ENCODE measurements around the gene MCOLN1. TPM values are rescaled to one million over a fixed set of nuclear protein-coding genes. Genes with fewer than 3 reads are reported as not detected.
"Not testable (repeated sequence)": the region's sequence is repeated elsewhere in the genome, so short reads cannot be mapped to it uniquely, and the experiment has no call there.

Gene MCOLN1
- polyA plus RNA-seq, 1 of the 3 experiments (the other 2 are of a cell fraction): 28.4 TPM

DNA sequence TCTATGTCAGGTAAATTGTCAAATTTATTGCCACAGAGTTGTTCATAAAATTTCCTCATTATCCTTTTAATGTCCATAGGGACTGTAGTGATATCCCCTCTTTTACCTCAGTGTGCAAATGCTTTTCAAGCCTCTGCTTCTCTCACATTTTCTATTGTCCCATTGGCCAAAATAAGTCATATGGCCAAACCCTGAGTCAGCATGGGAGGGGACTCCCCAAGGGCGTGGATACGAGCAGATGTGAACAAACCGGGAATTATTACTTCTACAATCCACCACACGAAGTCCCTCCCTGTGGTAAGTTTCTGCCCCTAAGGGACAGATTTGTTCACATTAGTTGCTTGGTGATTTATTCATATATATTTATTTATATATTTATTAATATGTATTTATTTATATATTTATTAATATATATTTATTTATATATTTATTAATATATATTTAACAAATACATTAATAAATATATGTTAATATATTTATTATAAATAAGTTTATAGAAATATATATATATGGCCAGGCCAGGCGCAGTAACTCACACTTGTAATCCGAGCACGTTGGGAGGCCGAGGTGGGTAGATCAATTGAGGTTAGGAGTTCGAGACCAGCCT lies 53.1 kb downstream of the MCOLN1 start:
- no peaks in the 10 kb centered on the region for H3F3A ChIP-seq (replicated peaks; ENCODE audit: insufficient read depth)
- H3K27ac ChIP-seq (ENCODE audit: low read depth in 2 of 2, low read length in 1 of 2): no peak overlapping the region
- H3K36me3 ChIP-seq (replicated peaks in 1 of 2; ENCODE audit: control insufficient read depth in 1 of 2, insufficient read depth in 2 of 2, low read length in 1 of 2): no peaks in the 10 kb centered on the region
- no peaks in the 10 kb centered on the region for H3K4me1 ChIP-seq (ENCODE audit: control insufficient read depth in 1 of 2, insufficient read depth in 2 of 2, low read depth in 1 of 2, low read length in 1 of 2)
- H2AFZ ChIP-seq (ENCODE audit: low read depth): no peak overlapping the region
- TF ChIP-seq, protein P1, sequence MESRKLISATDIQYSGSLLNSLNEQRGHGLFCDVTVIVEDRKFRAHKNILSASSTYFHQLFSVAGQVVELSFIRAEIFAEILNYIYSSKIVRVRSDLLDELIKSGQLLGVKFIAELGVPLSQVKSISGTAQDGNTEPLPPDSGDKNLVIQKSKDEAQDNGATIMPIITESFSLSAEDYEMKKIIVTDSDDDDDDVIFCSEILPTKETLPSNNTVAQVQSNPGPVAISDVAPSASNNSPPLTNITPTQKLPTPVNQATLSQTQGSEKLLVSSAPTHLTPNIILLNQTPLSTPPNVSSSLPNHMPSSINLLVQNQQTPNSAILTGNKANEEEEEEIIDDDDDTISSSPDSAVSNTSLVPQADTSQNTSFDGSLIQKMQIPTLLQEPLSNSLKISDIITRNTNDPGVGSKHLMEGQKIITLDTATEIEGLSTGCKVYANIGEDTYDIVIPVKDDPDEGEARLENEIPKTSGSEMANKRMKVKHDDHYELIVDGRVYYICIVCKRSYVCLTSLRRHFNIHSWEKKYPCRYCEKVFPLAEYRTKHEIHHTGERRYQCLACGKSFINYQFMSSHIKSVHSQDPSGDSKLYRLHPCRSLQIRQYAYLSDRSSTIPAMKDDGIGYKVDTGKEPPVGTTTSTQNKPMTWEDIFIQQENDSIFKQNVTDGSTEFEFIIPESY (IDR thresholded peaks at IDR 0.05; ENCODE audit: borderline replicate concordance, low read depth): no peak
- TF ChIP-seq JUND (IDR thresholded peaks at IDR 0.05) (no peak), MXI1 (IDR thresholded peaks at IDR 0.05; ENCODE audit: low read depth, low read length) (no peak), NFIC (IDR thresholded peaks at IDR 0.05; ENCODE audit: borderline replicate concordance) (no peak), FOXJ3 (CRISPR knock-in tag; IDR thresholded peaks at IDR 0.05) (no peak), SMC3 (IDR thresholded peaks at IDR 0.05; ENCODE audit: low read depth, low read length) (no peak)
- TF ChIP-seq, protein P2, sequence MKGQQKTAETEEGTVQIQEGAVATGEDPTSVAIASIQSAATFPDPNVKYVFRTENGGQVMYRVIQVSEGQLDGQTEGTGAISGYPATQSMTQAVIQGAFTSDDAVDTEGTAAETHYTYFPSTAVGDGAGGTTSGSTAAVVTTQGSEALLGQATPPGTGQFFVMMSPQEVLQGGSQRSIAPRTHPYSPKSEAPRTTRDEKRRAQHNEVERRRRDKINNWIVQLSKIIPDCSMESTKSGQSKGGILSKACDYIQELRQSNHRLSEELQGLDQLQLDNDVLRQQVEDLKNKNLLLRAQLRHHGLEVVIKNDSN (IDR thresholded peaks at IDR 0.05; ENCODE audit: borderline replicate concordance, low read depth): peak; percentile 31; the same call in 1 of the 2 replicates
- no peaks in the 10 kb centered on the region for H3K79me2 ChIP-seq (ENCODE audit: insufficient read depth)
- ChIA-PET CTCF (interaction anchor here (13.0 kb wide), 1 partner anchor 108 kb away, joined by 171 read pairs; the partner anchor contains the start of gene TRAPPC5), POLR2A (no interaction called here)
- peaks cover 42% of the 10 kb centered on the region for H3K27me3 ChIP-seq (ENCODE audit: insufficient read depth)
- DNase-seq: no peak
- H3K9me2 ChIP-seq: no peaks in the 10 kb centered on the region
- no peak overlapping the region for H3K4me2 ChIP-seq
- no peak overlapping the region for H3K4me3 ChIP-seq (ENCODE audit: low read depth in 2 of 2, low read length in 1 of 2)
- no peaks in the 10 kb centered on the region for H3K9me3 ChIP-seq
- H3K9ac ChIP-seq: no peak overlapping the region
- WGBS (ENCODE audit: low lambda C conversion rate): 50% methylated on average over 9 of the region's 9 CpGs
- no peaks in the 10 kb centered on the region for H4K20me1 ChIP-seq (ENCODE audit: insufficient read depth)

DNA sequence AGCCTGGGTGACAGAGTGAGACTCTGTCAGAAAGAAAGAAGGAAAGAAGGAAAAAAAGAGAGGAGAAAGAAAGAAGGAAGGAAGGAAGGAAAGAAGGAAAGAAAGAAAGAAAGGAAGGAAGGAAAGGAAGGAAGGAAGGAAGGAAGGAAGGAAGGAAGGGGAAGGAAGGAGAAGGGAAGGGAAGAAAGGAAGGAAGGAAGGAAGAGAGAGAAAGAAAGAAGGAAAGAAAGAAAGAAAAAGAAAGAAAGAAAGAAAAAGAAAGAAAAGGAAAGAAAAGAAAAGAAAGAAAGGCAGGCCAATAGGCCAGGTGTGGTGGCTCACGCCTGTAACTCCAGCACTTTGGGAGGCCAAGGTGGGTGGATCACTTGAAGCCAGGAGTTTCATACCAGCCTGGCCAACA lies 55.0 kb downstream of the MCOLN1 start:
- H3K79me2 ChIP-seq (ENCODE audit: insufficient read depth); H3K9me3 ChIP-seq; H3K4me2 ChIP-seq; DNase-seq; H3K36me3 ChIP-seq (replicated peaks in 1 of 2; ENCODE audit: control insufficient read depth in 1 of 2, insufficient read depth in 2 of 2, low read length in 1 of 2); H3F3A ChIP-seq (replicated peaks; ENCODE audit: insufficient read depth); H4K20me1 ChIP-seq (ENCODE audit: insufficient read depth); H3K9me2 ChIP-seq; H3K4me3 ChIP-seq (ENCODE audit: low read depth in 2 of 2, low read length in 1 of 2); H2AFZ ChIP-seq (ENCODE audit: low read depth); POLR2A ChIA-PET; H3K4me1 ChIP-seq (ENCODE audit: control insufficient read depth in 1 of 2, insufficient read depth in 2 of 2, low read depth in 1 of 2, low read length in 1 of 2); H3K27ac ChIP-seq (ENCODE audit: low read depth in 2 of 2, low read length in 1 of 2); H3K9ac ChIP-seq: not testable (repeated sequence)
- CTCF ChIA-PET: interaction anchor here (1.3 to 5.8 kb wide), 2 partner anchors 9 to 222 kb away, joined by 4 to 43 read pairs; no protein-coding TSS in a partner anchor
- WGBS (ENCODE audit: low lambda C conversion rate): 90% methylated on average over 1 of the region's 1 CpG
- H3K27me3 ChIP-seq (ENCODE audit: insufficient read depth): peaks cover 56% of the 10 kb centered on the region

DNA sequence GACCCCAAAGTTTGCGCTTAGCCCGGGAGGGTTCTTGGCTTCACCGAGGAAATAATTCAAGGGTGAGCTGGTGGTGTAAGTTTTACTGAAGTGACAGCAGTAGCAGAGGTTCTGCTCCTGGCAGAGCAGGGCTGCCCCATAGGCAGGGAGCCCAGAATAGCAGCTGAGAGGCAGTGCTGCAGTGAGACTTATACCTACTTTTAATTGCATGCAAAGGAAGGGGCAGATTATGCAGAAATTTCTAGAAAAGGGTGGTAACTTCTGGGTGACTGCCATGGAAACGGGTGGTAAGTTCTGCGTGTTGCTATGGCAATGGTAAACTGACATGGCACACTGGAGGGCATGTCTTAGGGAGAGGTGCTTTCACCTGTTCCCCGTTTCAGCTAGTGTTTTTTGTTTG lies 55.7 kb downstream of the MCOLN1 start:
- WGBS (ENCODE audit: low lambda C conversion rate): 7% methylated on average over 6 of the region's 6 CpGs
- no peak for TF ChIP-seq RCOR1 (IDR thresholded peaks at IDR 0.05; ENCODE audit: low read length)
- no peak for TF ChIP-seq CHD2 (IDR thresholded peaks at IDR 0.05; ENCODE audit: low read length, partially characterized antibody)
- TF ChIP-seq NRF1 (IDR thresholded peaks at IDR 0.05; ENCODE audit: low read depth, low read length): no peak
- TF ChIP-seq FOSL2 (IDR thresholded peaks at IDR 0.05; ENCODE audit: borderline replicate concordance, low read depth): no peak
- no peak for TF ChIP-seq NFIC (IDR thresholded peaks at IDR 0.05; ENCODE audit: borderline replicate concordance)
- TF ChIP-seq, protein P3, sequence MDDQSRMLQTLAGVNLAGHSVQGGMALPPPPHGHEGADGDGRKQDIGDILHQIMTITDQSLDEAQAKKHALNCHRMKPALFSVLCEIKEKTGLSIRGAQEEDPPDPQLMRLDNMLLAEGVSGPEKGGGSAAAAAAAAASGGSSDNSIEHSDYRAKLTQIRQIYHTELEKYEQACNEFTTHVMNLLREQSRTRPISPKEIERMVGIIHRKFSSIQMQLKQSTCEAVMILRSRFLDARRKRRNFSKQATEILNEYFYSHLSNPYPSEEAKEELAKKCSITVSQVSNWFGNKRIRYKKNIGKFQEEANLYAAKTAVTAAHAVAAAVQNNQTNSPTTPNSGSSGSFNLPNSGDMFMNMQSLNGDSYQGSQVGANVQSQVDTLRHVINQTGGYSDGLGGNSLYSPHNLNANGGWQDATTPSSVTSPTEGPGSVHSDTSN (IDR thresholded peaks at IDR 0.05): no peak
- no peak for TF ChIP-seq MEF2A (IDR thresholded peaks at IDR 0.05; ENCODE audit: borderline replicate concordance, low read depth)
- no peak for TF ChIP-seq TCF12 (IDR thresholded peaks at IDR 0.05)
- TF ChIP-seq, protein P4, sequence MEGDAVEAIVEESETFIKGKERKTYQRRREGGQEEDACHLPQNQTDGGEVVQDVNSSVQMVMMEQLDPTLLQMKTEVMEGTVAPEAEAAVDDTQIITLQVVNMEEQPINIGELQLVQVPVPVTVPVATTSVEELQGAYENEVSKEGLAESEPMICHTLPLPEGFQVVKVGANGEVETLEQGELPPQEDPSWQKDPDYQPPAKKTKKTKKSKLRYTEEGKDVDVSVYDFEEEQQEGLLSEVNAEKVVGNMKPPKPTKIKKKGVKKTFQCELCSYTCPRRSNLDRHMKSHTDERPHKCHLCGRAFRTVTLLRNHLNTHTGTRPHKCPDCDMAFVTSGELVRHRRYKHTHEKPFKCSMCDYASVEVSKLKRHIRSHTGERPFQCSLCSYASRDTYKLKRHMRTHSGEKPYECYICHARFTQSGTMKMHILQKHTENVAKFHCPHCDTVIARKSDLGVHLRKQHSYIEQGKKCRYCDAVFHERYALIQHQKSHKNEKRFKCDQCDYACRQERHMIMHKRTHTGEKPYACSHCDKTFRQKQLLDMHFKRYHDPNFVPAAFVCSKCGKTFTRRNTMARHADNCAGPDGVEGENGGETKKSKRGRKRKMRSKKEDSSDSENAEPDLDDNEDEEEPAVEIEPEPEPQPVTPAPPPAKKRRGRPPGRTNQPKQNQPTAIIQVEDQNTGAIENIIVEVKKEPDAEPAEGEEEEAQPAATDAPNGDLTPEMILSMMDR (IDR thresholded peaks at IDR 0.05): no peak
- TF ChIP-seq POLR2AphosphoS5 (IDR thresholded peaks at IDR 0.05; ENCODE audit: low read depth, low read length): no peak
- TF ChIP-seq RFX5 (IDR thresholded peaks at IDR 0.05; ENCODE audit: low read length): no peak
- no peak for TF ChIP-seq MXI1 (IDR thresholded peaks at IDR 0.05; ENCODE audit: low read depth, low read length)

More for the DNA sequence above, 55.7 kb downstream of the MCOLN1 start:
- H3K79me2 ChIP-seq (ENCODE audit: insufficient read depth): no peaks in the 10 kb centered on the region
- DNase-seq: no peak
- no peaks in the 10 kb centered on the region for H4K20me1 ChIP-seq (ENCODE audit: insufficient read depth)
- no peaks in the 10 kb centered on the region for H3K4me1 ChIP-seq (ENCODE audit: control insufficient read depth in 1 of 2, insufficient read depth in 2 of 2, low read depth in 1 of 2, low read length in 1 of 2)
- no peak overlapping the region for H2AFZ ChIP-seq (ENCODE audit: low read depth)
- no peaks in the 10 kb centered on the region for H3K9me2 ChIP-seq
- no peaks in the 10 kb centered on the region for H3K9me3 ChIP-seq
- H3K36me3 ChIP-seq (replicated peaks in 1 of 2; ENCODE audit: control insufficient read depth in 1 of 2, insufficient read depth in 2 of 2, low read length in 1 of 2): no peaks in the 10 kb centered on the region
- no peak overlapping the region for H3K9ac ChIP-seq
- POLR2A ChIA-PET: no interaction called here
- no peaks in the 10 kb centered on the region for H3F3A ChIP-seq (replicated peaks; ENCODE audit: insufficient read depth)
- H3K4me3 ChIP-seq (ENCODE audit: low read depth in 2 of 2, low read length in 1 of 2): no peak overlapping the region
- H3K4me2 ChIP-seq: no peak overlapping the region
- H3K27me3 ChIP-seq (ENCODE audit: insufficient read depth): peaks cover 62% of the 10 kb centered on the region
- CTCF ChIA-PET: interaction anchor here (1.3 to 5.8 kb wide), 2 partner anchors 10 to 221 kb away, joined by 4 to 43 read pairs; no protein-coding TSS in a partner anchor
- no peak overlapping the region for H3K27ac ChIP-seq (ENCODE audit: low read depth in 2 of 2, low read length in 1 of 2)

All from SK-N-SH (cell line).